Measurements from ENCODE around the gene PRKCB.

PRKCB gene

DNA sequence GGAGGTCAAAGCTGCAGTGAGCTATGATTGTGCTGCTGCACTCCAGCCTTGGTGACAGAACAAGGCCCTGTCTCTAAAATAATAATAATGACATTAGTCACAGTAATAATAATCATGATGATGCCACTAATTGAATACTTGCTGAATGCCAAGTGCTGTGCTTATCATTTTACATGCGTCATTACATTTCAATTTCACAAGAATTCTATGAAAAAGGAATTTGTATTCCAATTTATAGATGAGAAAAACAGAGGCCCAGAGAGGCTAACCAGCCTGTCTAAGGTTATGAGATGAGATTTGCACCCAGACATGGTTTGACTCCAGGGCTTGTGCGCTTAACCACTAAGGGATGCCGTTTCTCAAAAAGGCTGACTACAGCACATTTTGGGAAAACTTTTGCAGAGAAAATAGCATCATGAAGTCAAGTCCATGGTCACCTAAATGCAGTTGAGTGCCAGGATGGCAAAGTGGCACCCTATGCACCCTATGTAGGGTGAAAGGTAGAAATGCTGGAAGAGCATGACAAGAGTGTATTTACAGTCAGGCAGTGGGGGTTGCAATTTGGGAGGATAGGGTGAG lies 276.0 kb downstream of the PRKCB start:
- Mint-ChIP-seq H3K4me1 (ENCODE audit: low read depth) (no peaks in the 10 kb centered on the region), H3K9me3 (no peaks in the 10 kb centered on the region), H3K36me3 (ENCODE audit: low read depth) (peaks cover 18% of the 10 kb centered on the region), H3K4me3 (no peak overlapping the region), H3K27ac (no peak overlapping the region), H3K27me3 (no peaks in the 10 kb centered on the region)
- intact Hi-C loops (cut with micrococcal nuclease), result no loop called here

DNA sequence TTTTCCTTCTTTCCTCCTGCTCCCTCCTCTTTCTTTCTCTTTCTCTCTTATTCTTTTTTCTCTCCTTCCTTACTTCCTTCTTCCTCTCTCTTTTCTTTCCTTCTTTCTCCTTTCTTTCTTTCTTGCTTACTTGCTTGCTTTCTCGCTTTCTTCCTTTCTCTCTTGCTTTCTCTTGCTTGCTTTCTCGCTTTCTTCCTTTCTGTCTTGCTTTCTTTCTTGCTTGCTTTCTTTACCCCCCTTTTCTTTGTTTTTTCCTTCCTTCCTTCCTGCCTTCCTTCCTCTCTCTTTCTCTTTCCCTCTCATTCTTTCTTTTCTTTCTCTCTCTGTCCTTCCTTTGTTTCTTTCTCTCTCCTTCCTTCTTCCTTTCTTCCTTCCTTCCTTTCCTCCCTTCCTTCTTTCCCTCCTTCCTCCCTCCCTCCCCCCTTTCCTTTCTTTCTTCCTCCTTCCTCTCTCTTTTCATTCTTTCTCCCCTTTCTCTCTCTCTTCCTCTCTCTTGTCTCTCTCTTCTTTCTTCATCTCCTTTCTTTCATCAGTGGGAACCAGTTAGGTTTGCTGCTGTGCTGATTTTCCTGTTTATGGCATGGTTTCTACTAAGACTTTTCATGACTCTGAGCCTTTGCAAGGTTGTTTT lies 277.4 kb downstream of the PRKCB start:
- H3K27ac Mint-ChIP-seq, result no peak overlapping the region

DNA sequence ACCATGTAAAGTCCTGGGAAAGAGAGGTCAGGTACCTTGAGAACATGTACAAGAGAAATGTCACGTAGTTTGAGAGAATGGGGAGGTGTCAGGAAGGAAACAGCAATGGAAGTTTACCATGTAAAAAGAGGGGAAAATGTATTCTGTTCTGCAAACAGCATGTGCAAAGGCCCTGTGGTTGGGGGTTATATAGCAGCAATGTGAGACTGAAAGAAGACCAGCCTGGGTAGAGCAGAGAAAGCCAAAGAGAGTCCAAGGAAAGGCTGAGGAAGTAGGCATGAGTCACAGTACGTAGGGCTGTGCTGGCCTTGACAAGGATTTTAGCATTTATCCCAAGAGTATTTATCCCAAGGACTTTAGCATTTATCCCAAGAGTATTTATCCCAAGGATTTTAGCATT lies 279.1 kb downstream of the PRKCB start:
- intact Hi-C loops (cut with micrococcal nuclease), result no loop called here
- H3K9me3 Mint-ChIP-seq, result no peaks in the 10 kb centered on the region

More for the DNA sequence above, 277.4 kb downstream of the PRKCB start:
- Mint-ChIP-seq H3K9me3 (no peaks in the 10 kb centered on the region), H3K27me3 (no peaks in the 10 kb centered on the region), H3K36me3 (ENCODE audit: low read depth) (peaks cover 18% of the 10 kb centered on the region), H3K4me1 (ENCODE audit: low read depth) (no peaks in the 10 kb centered on the region), H3K4me3 (no peak overlapping the region)
- intact Hi-C loops (cut with micrococcal nuclease), result no loop called here

DNA sequence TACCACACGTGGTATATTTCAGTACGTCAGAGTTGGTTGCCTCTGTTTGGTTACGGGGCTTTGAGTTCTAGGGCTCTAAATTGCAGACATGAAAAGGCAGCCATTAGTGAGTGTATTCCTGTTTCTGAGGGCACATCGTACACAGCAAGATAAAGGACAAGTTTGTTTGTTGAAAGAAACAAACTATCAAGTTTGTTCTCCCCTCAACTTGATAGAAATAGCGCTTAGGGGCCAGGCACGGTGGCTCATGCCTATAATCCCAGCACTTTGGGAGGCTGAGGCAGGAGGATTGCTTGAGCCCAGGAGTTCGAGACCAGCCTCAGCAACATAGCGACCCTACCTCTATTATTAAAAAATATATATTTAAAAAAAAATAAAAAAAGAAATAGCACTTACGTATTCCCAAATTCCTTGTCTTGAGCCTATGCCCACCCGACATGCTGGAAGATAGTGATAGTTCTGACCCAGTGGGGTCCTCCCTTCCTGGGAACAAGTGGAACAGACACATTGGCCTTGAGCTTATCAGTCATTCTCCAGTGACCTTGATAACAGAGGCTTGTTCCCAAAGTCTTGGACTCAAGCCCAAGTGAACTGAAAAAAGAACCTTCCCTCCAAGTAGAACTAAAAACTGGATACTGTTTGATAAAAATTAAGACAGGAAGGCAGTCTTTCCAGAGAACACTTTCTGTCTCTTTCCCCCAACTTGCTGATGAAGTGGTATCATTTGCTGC lies 280.4 kb downstream of the PRKCB start:
- Mint-ChIP-seq H3K27ac (no peak overlapping the region), H3K27me3 (no peaks in the 10 kb centered on the region), H3K4me1 (ENCODE audit: low read depth) (no peaks in the 10 kb centered on the region), H3K36me3 (ENCODE audit: low read depth) (peaks cover 34% of the 10 kb centered on the region), H3K4me3 (no peak overlapping the region), H3K9me3 (no peaks in the 10 kb centered on the region)
- intact Hi-C loops (cut with micrococcal nuclease), result no loop called here

More for the DNA sequence above, 279.1 kb downstream of the PRKCB start:
- no peaks in the 10 kb centered on the region for H3K27me3 Mint-ChIP-seq
- no peak overlapping the region for H3K27ac Mint-ChIP-seq
- no peak overlapping the region for H3K4me3 Mint-ChIP-seq
- H3K4me1 Mint-ChIP-seq (ENCODE audit: low read depth), result no peaks in the 10 kb centered on the region
- peaks cover 22% of the 10 kb centered on the region for H3K36me3 Mint-ChIP-seq (ENCODE audit: low read depth)

DNA sequence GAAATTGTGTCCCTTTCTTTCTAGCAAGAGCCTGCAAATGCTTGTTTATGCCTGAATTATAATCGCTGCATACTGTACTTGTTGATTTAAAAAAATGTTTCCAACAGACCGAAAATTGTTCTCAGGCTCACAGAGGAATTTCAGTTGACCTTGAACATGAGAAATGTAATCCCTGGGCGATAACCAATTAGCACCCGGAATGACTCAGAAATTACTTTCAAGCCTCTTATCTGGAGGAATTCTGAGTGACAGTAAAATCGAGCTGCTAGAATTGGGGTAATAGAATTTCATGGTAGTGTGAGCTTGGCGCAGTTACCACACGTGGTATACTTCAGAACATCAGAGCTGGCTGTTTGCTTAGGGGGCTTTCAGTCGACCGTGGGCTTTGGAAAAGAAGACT lies 281.2 kb downstream of the PRKCB start:
- intact Hi-C loops (cut with micrococcal nuclease), result no loop called here
- H3K4me1 Mint-ChIP-seq (ENCODE audit: low read depth), result no peaks in the 10 kb centered on the region
- no peaks in the 10 kb centered on the region for H3K27me3 Mint-ChIP-seq
- no peak overlapping the region for H3K27ac Mint-ChIP-seq
- no peaks in the 10 kb centered on the region for H3K9me3 Mint-ChIP-seq
- H3K36me3 Mint-ChIP-seq (ENCODE audit: low read depth), result peaks cover 34% of the 10 kb centered on the region
- no peak overlapping the region for H3K4me3 Mint-ChIP-seq

DNA sequence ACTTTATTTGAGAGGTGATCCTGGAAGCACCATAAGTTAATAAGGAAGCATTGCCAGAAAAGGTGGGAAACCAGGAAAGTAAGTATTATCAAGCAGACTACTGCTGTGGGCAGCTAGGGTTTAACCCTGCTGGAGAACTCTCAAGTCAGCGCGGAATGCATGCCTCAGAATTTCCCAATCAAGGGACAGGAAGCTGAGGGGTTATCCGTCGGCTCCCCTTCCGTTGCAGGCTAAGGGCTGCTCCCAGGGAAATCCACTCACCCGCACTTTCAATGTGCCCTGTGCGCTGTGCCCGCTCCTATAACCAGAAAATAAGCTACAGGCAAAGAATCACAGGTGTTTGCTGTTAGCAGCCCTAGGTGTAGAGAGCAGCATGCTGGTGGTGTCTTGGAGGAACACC lies 281.9 kb downstream of the PRKCB start:
- Mint-ChIP-seq H3K4me3 (no peak overlapping the region), H3K36me3 (ENCODE audit: low read depth) (peaks cover 34% of the 10 kb centered on the region), H3K4me1 (ENCODE audit: low read depth) (no peaks in the 10 kb centered on the region)

DNA sequence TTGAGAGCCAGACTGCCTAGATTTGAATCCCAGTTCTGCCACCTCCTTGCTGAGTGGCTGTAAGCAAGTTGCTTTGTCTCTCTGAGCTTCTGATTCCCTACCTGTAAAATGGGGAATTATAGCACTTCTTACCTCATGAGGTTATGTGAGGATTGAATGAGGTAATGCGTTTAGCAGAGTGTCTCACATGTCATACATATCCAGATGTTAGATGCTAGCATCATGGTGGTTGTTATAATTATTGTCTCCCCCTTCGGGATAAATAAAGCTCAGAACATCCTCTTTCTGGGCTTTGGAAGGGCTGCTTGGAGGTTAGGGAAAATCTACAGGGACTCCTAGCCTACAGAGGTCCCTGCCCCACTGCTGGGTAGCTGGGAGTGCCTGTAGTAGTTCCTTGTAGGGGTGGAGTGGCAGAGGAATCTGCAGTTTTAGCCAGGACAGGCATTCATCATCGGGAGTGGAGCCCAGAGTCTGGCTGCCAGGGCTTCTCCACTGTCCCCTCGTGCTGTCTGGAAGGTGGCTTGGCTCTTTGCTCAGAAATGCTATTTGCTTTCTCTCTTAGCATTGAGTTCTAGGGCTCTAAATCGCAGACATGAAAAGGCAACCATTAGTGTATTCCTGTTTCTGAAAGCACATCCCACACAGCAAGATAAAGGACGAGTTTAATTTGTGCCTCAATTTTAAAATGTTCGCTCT lies 282.5 kb downstream of the PRKCB start:
- H3K27ac Mint-ChIP-seq, result no peak overlapping the region
- H3K36me3 Mint-ChIP-seq (ENCODE audit: low read depth), result peaks cover 33% of the 10 kb centered on the region
- no peaks in the 10 kb centered on the region for H3K4me1 Mint-ChIP-seq (ENCODE audit: low read depth)
- no peak overlapping the region for H3K4me3 Mint-ChIP-seq
- no peaks in the 10 kb centered on the region for H3K27me3 Mint-ChIP-seq
- intact Hi-C loops (cut with micrococcal nuclease), result no loop called here
- no peaks in the 10 kb centered on the region for H3K9me3 Mint-ChIP-seq

More for the DNA sequence above, 281.9 kb downstream of the PRKCB start:
- Mint-ChIP-seq H3K27me3 (no peaks in the 10 kb centered on the region), H3K9me3 (no peaks in the 10 kb centered on the region), H3K27ac (no peak overlapping the region)
- intact Hi-C loops (cut with micrococcal nuclease), result no loop called here

DNA sequence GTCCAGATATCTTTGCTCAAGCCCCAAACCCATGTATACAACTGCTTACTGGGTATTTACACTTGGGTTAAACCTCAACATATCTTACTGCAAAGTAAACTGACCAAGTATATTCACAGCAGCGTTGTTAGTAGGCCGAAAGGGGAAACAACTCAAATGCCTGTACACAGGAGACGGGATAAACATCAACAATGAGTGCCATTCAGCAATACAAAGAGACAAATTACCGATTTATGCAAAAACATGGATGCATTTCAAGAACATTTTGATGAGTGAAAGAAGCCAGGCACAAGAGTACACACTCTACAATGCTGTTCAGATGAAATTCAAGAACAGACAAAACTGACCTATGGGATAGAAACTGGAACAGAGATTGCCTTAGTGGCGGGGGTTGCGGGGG lies 284.0 kb downstream of the PRKCB start:
- Mint-ChIP-seq H3K27me3 (no peaks in the 10 kb centered on the region), H3K4me3 (no peak overlapping the region), H3K9me3 (no peaks in the 10 kb centered on the region), H3K36me3 (ENCODE audit: low read depth) (peaks cover 37% of the 10 kb centered on the region), H3K4me1 (ENCODE audit: low read depth) (no peaks in the 10 kb centered on the region), H3K27ac (no peak overlapping the region)
- intact Hi-C loops (cut with micrococcal nuclease), result no loop called here

DNA sequence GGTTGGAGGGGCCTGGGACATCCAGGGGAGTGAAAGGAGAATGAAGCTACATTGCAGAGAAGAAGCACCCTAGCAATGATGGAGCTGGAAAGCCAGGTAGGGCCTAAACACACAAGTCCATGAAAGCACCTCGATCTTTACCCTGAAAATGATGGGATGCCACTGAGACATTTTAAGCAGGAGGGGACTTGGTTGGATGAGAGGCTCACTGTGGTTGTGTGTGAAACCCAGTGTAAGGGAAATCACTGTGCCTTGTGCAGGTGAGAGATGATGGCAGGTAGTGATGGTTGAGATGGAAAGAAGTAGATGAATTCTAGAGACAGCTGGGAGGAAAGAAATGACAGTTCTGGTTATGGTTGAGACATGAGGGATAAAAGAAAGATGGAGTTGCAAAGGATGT lies 287.5 kb downstream of the PRKCB start:
- H3K4me3 Mint-ChIP-seq, result no peak overlapping the region
- no peaks in the 10 kb centered on the region for H3K27me3 Mint-ChIP-seq
- intact Hi-C loops (cut with micrococcal nuclease), result no loop called here
- peaks cover 63% of the 10 kb centered on the region for H3K36me3 Mint-ChIP-seq (ENCODE audit: low read depth)
- no peak overlapping the region for H3K27ac Mint-ChIP-seq
- no peaks in the 10 kb centered on the region for H3K4me1 Mint-ChIP-seq (ENCODE audit: low read depth)
- no peaks in the 10 kb centered on the region for H3K9me3 Mint-ChIP-seq

DNA sequence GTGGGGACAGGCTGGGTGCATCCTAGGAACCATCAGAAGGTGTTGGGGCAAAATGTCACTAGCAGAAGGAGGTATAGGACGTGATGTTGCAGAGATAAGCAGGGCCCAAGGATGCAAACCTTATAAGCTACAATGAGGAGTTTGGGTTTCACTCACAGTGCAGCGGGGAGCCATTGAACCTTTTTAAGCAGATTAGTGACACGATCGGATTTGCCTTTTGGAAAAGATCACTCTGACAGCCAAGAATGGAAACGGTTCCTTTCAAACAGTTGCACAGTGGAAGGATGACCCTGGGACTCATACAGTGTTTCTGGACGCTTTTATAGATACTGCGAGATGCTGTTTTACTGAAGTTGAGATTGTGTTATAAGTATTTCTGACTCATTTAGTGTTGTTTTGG lies 288.5 kb downstream of the PRKCB start:
- Mint-ChIP-seq H3K36me3 (ENCODE audit: low read depth) (peaks cover 67% of the 10 kb centered on the region), H3K27me3 (no peaks in the 10 kb centered on the region), H3K27ac (no peak overlapping the region), H3K9me3 (no peaks in the 10 kb centered on the region), H3K4me3 (no peak overlapping the region), H3K4me1 (ENCODE audit: low read depth) (no peaks in the 10 kb centered on the region)
- intact Hi-C loops (cut with micrococcal nuclease), result no loop called here

DNA sequence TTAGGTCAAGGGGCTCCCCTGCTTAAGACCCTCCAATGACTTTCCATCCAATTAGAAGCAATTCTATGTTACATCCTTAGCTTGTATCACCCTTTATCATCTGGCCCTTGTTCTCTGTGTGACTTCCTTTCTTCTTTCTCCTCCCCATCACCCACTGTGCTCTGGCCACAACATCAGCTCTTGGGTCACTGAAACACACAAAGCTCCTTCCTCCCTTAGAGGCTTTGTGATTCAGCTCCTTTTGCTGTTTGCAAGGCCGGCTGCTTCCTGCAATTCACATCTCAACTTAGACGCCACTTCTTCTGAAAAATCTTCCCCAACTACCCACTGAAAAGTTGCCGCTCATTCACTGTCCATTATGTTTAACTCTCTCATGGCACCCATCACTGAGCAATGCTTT lies 289.4 kb downstream of the PRKCB start:
- no peak overlapping the region for H3K4me3 Mint-ChIP-seq
- no peak overlapping the region for H3K27ac Mint-ChIP-seq
- no peaks in the 10 kb centered on the region for H3K4me1 Mint-ChIP-seq (ENCODE audit: low read depth)
- H3K9me3 Mint-ChIP-seq, result no peaks in the 10 kb centered on the region
- H3K27me3 Mint-ChIP-seq, result no peaks in the 10 kb centered on the region
- peaks cover 62% of the 10 kb centered on the region for H3K36me3 Mint-ChIP-seq (ENCODE audit: low read depth)
- intact Hi-C loops (cut with micrococcal nuclease), result no loop called here

DNA sequence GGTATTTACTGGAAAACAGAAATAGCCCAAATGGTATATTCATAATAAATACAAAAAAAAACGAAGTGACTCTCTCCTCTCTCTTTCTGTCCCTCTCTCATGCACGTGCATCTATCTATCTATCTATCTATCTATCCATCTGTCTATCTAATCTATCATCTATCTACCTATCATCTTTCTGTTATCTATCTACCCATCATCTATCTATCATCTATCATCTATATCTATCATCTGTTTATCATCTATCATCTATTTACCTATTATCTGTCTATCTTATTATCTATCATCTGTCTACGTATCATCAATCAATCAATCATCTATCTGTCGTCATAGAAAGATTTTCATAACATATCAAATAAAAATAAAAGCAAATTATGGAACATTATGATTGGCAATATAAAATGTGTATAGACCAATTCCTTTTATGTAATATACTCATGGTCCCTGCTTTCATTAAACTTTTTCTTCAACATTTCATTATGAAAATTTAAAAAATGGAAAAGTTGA lies 293.7 kb downstream of the PRKCB start:
- Mint-ChIP-seq H3K4me1 (ENCODE audit: low read depth) (no peaks in the 10 kb centered on the region), H3K27me3 (no peaks in the 10 kb centered on the region), H3K4me3 (no peak overlapping the region), H3K9me3 (no peaks in the 10 kb centered on the region), H3K27ac (no peak overlapping the region), H3K36me3 (ENCODE audit: low read depth) (peaks cover 60% of the 10 kb centered on the region)
- intact Hi-C loops (cut with micrococcal nuclease), result no loop called here

DNA sequence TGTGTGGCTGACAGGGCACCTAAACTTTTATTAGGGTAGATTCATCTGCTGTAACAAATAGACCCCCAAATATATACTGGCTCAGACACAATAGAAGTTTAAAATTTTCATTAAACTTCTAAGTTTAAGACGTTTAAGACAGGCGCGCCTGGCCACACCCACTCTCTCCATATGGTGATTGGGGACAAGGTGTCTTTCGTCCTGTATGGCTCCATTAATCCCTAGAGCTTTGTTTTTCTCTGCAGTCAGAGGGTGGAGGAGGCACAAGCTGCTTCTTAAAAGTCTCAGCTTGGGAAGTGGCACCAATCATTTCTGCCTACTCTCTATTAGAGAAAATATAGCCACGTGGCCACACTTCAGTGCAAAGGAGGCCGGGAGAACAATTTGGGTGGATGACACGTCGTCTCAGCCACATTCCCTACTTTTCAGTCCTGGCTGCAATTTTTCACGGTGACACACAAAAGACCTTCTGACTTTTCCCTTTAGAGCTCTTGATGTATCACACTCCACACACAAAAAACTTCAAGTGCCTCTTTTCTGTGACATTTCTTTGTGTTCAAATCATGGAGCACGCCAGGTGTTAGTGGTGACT lies 294.8 kb downstream of the PRKCB start:
- peaks cover 49% of the 10 kb centered on the region for H3K36me3 Mint-ChIP-seq (ENCODE audit: low read depth)

DNA sequence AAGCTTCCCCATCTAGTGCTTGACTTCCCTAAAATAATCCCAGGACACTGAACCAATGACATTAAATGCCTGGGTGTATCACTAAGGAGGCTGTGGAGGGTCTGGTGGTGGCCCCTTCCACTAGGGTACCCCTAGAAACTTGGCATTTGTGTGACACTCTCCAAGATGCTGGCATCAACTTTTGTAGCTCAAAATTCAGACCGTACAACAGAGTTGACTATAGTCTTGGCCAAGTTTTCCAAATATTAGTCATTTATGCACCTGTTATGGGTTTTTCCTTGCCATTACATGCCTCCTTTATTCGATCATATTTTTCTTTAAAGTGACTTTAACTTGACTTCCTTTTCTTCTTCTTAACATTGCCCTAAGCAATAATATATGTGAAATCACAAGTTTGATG lies 295.5 kb downstream of the PRKCB start:
- no peak overlapping the region for H3K27ac Mint-ChIP-seq
- no peak overlapping the region for H3K4me3 Mint-ChIP-seq
- peaks cover 48% of the 10 kb centered on the region for H3K36me3 Mint-ChIP-seq (ENCODE audit: low read depth)
- intact Hi-C loops (cut with micrococcal nuclease), result no loop called here
- no peaks in the 10 kb centered on the region for H3K9me3 Mint-ChIP-seq
- no peaks in the 10 kb centered on the region for H3K4me1 Mint-ChIP-seq (ENCODE audit: low read depth)
- H3K27me3 Mint-ChIP-seq, result no peaks in the 10 kb centered on the region

More for the DNA sequence above, 294.8 kb downstream of the PRKCB start:
- H3K9me3 Mint-ChIP-seq, result no peaks in the 10 kb centered on the region
- intact Hi-C loops (cut with micrococcal nuclease), result no loop called here
- no peaks in the 10 kb centered on the region for H3K27me3 Mint-ChIP-seq
- no peak overlapping the region for H3K4me3 Mint-ChIP-seq
- no peak overlapping the region for H3K27ac Mint-ChIP-seq
- no peaks in the 10 kb centered on the region for H3K4me1 Mint-ChIP-seq (ENCODE audit: low read depth)
